Sigmoid colon (tissue), 4 donors: ENCODE results near the gene SSR1.

Source experiments
- CTCF ChIP-seq, 4 experiments: fragments of 450-650 bp in 3 of 4; fragments of 200-600 bp in 1 of 4; IDR thresholded peaks; one replicate each; pipeline ENCODE4 v1.5.1; 2016 to 2019; ENCODE audit warnings: antibody characterized with exemption in 4 of 4, mild to moderate bottlenecking in 3 of 4, moderate library complexity in 2 of 4
- POLR2A ChIP-seq, 2 donors: fragments of 450-650 bp; IDR thresholded peaks; one replicate each; pipeline ENCODE4 v1.6.1; 2016; ENCODE audit warnings: antibody characterized with exemption in 2 of 2, mild to moderate bottlenecking in 2 of 2, moderate library complexity in 2 of 2
- POLR2AphosphoS5 ChIP-seq, 4 donors: sonication (generic); formaldehyde crosslinking; IDR thresholded peaks; one replicate each; pipeline ENCODE4 v1.6.1; 2017; ENCODE audit warnings: antibody characterized with exemption in 4 of 4

- TF ChIP-seq CTCF (IDR thresholded peaks at IDR 0.05) (no peak), POLR2A (IDR thresholded peaks at IDR 0.05) (no peak), POLR2AphosphoS5 (IDR thresholded peaks at IDR 0.05) (no peak)
Observed at GRCh38 chr6:7309050-7309449, 3.9 kb downstream of the SSR1 start.
